Neural crest cell (in vitro differentiated cells): ENCODE results near the gene CLEC19A. TPM values are rescaled to one million over a fixed set of nuclear protein-coding genes. Genes with fewer than 3 reads are reported as not detected.
A peak's percentile ranks its signal among the peaks of the same experiment; 100 is the strongest.

Source experiments
- DNase-seq: peaks from one replicate; pipeline ENCODE4 v3.0.0; 2021; ENCODE audit warnings: low read depth, mixed read lengths, low spot score
- H3K27ac Mint-ChIP-seq: one replicate; pipeline ENCODE4 v1.8.0; 2021; ENCODE audit warnings: mild to moderate bottlenecking, mixed read lengths; ENCODE audit not compliant: unreplicated experiment
- H3K27me3 Mint-ChIP-seq: 2 replicates; pipeline ENCODE4 v1.8.0; 2021; ENCODE audit warnings: low read depth, mild to moderate bottlenecking, mixed read lengths
- H3K36me3 Mint-ChIP-seq: 2 replicates; pipeline ENCODE4 v1.8.0; 2021; ENCODE audit warnings: low read depth, mild to moderate bottlenecking, mixed read lengths
- H3K4me1 Mint-ChIP-seq: 2 replicates; pipeline ENCODE4 v1.8.0; 2021; ENCODE audit warnings: mixed read lengths
- H3K4me3 Mint-ChIP-seq: one replicate; pipeline ENCODE4 v1.8.0; 2021; ENCODE audit warnings: mild to moderate bottlenecking, mixed read lengths
- H3K9me3 Mint-ChIP-seq: 2 replicates; pipeline ENCODE4 v1.8.0; 2021; ENCODE audit warnings: mixed read lengths
- total RNA-seq: library from RNA; stranded (reverse); gene quantifications from 2 replicates; pipeline ENCODE4 v1.2.1, GENCODE V29; 2021
- TF ChIP-seq, protein P1 (sequence below): fragments of 200-600 bp; sonication (generic); conservative IDR thresholded peaks from 2 replicates; pipeline ENCODE4 v1.5.0; 2021; ENCODE audit warnings: antibody characterized with exemption, mild to moderate bottlenecking

Gene CLEC19A
- total RNA-seq, 1 donor from 2014 or later: not detected

DNA sequence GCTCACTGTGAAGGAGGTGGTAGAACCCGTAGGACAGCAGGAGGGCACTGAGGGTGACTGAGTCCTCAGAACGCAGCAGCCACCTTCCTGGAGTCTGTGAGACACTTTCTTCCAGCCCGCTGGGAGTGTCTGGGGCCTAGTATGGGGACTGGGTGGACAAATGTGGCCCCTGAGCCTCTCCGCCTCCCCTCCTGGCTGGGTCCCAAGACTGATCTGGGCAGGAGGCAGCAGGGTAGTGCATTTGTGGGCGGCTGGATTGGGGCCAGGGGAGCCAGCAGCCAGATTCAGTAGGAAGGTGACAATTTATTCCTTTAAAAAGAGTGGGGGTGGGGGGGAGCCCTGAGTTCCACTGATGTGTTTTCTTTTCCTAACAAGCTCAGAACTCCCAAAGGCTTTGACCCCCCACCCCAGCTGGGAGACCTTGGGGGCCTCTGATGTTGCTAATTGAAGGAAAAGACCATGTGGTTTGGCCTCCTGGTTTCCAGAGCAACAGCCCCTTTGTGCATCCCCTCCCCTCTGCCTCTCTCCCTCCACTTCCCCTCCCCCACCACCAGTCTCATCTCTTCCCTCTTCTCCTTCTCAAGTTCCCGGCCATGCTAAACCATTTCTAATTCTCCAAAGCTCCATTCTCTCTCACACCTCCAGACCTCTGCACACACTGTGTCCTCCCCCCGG lies 4.4 kb downstream of the CLEC19A start:
- H3K36me3 Mint-ChIP-seq: no peaks in the 10 kb centered on the region
- peak overlapping the region; percentile 45 for H3K4me3 Mint-ChIP-seq
- peaks cover 3% of the 10 kb centered on the region for H3K27me3 Mint-ChIP-seq
- DNase-seq: peak; percentile 35
- H3K9me3 Mint-ChIP-seq: no peaks in the 10 kb centered on the region
- H3K4me1 Mint-ChIP-seq: peaks cover 68% of the 10 kb centered on the region
- TF ChIP-seq, protein P1, sequence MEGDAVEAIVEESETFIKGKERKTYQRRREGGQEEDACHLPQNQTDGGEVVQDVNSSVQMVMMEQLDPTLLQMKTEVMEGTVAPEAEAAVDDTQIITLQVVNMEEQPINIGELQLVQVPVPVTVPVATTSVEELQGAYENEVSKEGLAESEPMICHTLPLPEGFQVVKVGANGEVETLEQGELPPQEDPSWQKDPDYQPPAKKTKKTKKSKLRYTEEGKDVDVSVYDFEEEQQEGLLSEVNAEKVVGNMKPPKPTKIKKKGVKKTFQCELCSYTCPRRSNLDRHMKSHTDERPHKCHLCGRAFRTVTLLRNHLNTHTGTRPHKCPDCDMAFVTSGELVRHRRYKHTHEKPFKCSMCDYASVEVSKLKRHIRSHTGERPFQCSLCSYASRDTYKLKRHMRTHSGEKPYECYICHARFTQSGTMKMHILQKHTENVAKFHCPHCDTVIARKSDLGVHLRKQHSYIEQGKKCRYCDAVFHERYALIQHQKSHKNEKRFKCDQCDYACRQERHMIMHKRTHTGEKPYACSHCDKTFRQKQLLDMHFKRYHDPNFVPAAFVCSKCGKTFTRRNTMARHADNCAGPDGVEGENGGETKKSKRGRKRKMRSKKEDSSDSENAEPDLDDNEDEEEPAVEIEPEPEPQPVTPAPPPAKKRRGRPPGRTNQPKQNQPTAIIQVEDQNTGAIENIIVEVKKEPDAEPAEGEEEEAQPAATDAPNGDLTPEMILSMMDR: no peak
- peak overlapping the region; percentile 90 for H3K27ac Mint-ChIP-seq

DNA sequence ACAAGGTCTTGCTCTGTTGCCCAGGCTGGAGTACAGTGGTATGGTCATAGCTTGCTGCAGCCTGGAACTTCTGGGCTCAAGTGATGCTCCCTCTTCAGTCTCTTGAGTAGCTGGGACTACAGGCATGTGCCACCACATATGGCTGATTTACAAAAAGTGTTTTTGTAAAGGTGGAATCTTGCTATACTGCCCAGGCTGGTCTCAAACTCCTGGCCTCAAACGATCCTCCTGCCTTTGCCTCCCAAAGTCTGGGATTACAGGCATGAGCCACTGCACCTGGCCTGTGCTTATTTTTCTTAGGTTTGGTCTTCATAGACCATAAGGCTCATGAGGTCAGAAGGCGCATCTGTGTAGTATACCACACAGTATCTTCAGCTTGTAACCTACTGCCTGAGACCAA lies 5.3 kb downstream of the CLEC19A start:
- H3K27me3 Mint-ChIP-seq: peaks cover 3% of the 10 kb centered on the region
- H3K4me1 Mint-ChIP-seq: peaks cover 68% of the 10 kb centered on the region
- H3K36me3 Mint-ChIP-seq: no peaks in the 10 kb centered on the region
- no peak for DNase-seq
- H3K27ac Mint-ChIP-seq: peak overlapping the region; percentile 52
- TF ChIP-seq, protein P1: no peak
- peak overlapping the region; percentile 18 for H3K4me3 Mint-ChIP-seq
- no peaks in the 10 kb centered on the region for H3K9me3 Mint-ChIP-seq

DNA sequence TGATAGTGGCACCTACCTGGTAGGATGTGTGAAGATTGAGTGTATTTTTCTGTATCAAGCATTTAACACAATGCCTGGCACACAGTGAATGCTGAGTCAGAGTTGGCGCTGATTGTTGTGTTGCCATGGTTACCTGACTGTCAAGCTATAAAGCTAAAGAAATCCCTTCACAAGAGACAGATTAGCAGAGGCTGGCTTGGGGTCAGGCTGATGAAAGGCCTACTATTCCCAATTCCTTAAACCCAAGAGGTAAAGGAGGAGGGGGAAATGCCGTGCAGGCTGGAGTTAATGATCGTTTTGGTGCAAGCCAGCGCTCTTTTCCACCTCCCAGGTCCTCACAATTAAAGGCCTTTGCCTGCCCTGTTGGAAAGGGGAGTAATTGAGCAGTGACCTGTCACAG lies 5.9 kb downstream of the CLEC19A start:
- Mint-ChIP-seq H3K4me1 (peaks cover 68% of the 10 kb centered on the region), H3K4me3 (peak overlapping the region; percentile 18), H3K9me3 (no peaks in the 10 kb centered on the region), H3K36me3 (no peaks in the 10 kb centered on the region), H3K27ac (peak overlapping the region; percentile 52), H3K27me3 (peaks cover 3% of the 10 kb centered on the region)
- TF ChIP-seq, protein P1: no peak
- peak; percentile 31 for DNase-seq

DNA sequence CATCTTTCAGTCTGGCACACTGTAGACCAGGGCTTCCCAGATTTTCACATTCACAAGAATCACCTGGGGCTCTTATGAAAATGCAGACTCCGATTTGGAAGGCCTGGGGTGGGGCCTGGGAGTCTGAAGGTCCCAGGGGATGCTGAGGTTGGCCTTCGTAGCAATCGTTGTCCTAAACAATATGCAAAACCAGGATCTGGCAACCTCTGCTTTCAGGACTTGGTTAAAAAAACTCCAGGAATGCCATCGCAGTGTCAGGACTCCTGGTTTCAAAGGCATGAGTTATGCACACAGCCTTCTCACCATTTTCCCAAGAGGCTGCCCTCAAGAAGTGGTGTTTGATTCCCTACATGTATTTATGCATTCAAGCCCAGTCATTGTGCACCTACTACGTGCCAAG lies 6.7 kb downstream of the CLEC19A start:
- H3K27me3 Mint-ChIP-seq: peaks cover 5% of the 10 kb centered on the region
- H3K36me3 Mint-ChIP-seq: no peaks in the 10 kb centered on the region
- DNase-seq: no peak
- TF ChIP-seq, protein P1: no peak
- H3K4me1 Mint-ChIP-seq: peaks cover 65% of the 10 kb centered on the region
- H3K27ac Mint-ChIP-seq: no peak overlapping the region
- H3K4me3 Mint-ChIP-seq: no peak overlapping the region
- H3K9me3 Mint-ChIP-seq: no peaks in the 10 kb centered on the region

DNA sequence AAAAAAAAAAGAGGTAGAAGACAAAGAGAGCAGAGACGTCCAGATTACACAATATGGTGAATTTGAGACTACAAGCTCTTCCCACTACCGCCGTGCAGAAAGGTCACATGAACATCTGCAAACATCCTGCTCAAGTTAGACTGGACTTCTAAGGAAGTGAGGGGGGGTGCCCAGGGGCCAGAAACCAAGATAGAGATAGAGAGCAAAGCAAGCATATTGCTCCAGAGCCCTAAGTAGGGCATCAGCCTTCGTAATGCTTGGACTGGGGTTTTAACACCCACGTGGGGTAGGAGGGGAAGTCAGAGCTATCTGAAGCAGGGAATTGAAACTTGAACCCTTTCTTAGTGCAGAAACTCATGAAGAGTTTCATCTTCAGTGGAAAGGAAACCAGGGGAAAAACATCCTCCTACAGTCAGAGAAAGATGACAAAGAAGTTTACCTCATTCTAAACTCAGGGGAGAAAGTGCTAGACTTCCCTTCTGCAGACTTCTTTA lies 8.7 kb downstream of the CLEC19A start:
- Mint-ChIP-seq H3K4me3 (no peak overlapping the region), H3K27ac (no peak overlapping the region), H3K27me3 (peaks cover 5% of the 10 kb centered on the region), H3K9me3 (no peaks in the 10 kb centered on the region), H3K4me1 (peaks cover 48% of the 10 kb centered on the region), H3K36me3 (no peaks in the 10 kb centered on the region)
- DNase-seq: no peak
- TF ChIP-seq, protein P1: no peak
